Inflammatory macrophage (primary cell): ENCODE data around the gene LPAR2.
"Not testable (repeated sequence)": the region's sequence is repeated elsewhere in the genome, so short reads cannot be mapped to it uniquely, and the experiment has no call there.

ENCODE experiments used
- DNase-seq, 2 donors: peaks; one replicate each; pipeline ENCODE4 v3.0.0-alpha.2; 2020 to 2022
- total RNA-seq, 18 experiments: gene quantifications; one replicate each; lab custom pipeline; 2026; ENCODE audit warnings: mixed read lengths in 6 of 18, inconsistent platforms in 2 of 18; lab: John Stamatoyannopoulos, UW

LPAR2 gene
- 6.4 to 23.9 (median 13.4) reads per million in 18 experiments for total RNA-seq

- peak; percentile 8 to 48 for DNase-seq
Observed at GRCh38 chr19:19627621-19628500, at the start of gene LPAR2. LPAR2 (minus strand) TSS chr19:19628220; CDS start chr19:19627275, 945 bp downstream.

DNA sequence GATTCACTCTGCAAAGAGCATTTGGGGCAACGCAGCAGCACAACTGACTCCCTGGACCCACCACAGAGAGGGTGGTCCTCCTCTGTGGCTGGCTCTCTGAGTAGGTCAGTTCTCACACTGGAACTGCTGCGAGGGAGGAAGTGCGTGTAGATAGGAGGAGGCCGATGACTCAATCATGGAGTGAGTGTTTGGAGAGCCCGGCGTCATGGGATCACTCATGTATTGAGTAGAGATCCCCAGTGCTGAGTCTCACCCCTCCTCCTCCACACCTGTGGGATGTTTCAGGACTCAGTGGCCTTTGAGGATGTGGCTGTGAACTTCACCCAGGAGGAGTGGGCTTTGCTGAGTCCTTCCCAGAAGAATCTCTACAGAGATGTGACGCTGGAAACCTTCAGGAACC lies 49.6 kb upstream of the LPAR2 start:
- DNase-seq, result no peak

GRCh38 chr19:19674315-19674714 lies 46.3 kb upstream of the LPAR2 start:
- DNase-seq, result no peak

DNA sequence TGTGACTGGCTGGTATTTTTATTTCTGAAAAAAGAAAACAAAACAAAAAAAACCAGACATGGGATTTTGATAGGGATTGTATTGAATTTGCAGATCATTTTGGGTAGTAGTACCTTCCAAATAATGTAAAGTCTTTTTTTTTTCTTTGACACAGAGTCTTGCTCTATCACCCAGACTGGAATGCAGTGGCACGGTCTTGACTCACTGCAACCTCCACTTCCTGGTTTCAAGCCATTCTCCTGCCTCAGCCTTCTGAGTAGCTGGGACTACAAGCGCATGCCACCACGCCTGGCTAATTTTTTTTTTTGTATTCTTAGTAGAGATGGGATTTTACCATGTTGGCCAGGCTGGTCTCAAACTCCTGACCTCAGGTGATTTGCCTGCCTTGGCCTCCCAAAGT lies 44.8 kb upstream of the LPAR2 start:
- no peak for DNase-seq

DNA sequence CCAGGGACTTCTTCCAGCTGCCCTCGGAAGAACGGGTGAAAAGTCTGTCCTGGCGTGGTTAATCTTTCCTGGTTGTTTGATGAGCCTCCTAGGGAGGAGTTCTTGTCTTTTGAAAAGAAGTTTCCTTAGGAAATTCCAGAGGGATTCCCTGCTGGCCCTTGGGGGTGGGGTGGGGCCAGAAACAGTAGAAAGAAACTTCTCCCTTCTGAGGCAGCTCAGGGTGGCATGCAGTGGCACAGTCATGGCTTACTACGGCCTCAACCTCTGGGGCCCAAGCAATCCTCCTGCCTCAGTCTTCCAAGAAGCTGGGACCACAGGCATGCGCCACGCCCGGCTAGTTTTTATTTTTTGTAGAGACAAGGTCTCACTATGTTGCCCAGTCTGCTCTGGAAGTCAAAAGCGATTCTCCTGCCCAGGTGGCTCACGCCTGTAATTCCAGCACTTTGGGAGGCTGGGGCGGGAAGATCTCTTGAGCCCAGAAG lies 42.1 kb upstream of the LPAR2 start:
- DNase-seq, result no peak

DNA sequence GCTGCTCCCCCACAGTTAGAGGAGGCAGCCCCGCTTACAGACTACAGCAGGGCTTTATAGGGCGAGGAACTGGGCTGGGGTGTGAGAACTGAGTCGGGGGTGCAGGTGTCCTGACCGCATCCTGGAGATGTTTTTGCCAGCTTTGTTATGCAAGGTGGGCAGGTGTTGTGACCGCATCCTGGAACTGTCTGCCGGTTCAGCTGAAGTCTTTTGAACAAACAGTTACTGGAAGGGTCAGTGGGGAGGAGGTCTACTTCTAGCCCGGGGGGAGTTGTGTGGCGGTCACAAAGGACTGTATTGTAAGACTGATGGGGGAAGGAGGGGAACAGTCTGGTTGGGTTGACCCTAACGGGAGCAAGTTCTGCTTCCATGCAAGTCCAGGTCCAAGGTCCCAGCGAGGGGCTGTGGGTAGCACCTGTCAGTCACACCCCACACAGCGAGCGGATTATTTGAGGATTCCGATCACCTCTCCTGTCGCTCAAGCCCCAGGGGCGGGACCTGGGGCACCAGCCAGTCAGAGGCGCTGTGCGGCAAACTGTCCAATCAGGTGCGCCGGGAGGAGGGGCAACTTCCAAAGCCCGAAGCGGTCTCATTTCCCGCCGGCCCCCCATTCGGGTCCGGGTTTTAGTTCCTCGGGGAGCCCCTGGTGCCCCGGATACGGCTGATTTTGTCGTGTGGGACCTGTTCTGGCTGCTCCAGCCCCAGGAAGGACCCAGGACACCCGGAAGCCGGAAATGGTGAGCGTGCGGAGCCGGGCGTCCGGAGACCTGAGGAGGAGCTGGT lies 40.4 kb upstream of the LPAR2 start, which contains the start of gene ZNF101:
Gene ZNF101 (plus strand): TSS at position 610 of the 783 bp plus-strand sequence. CDS start 125 bp downstream, at position 735.
- DNase-seq, result peak; percentile 95 to 97

DNA sequence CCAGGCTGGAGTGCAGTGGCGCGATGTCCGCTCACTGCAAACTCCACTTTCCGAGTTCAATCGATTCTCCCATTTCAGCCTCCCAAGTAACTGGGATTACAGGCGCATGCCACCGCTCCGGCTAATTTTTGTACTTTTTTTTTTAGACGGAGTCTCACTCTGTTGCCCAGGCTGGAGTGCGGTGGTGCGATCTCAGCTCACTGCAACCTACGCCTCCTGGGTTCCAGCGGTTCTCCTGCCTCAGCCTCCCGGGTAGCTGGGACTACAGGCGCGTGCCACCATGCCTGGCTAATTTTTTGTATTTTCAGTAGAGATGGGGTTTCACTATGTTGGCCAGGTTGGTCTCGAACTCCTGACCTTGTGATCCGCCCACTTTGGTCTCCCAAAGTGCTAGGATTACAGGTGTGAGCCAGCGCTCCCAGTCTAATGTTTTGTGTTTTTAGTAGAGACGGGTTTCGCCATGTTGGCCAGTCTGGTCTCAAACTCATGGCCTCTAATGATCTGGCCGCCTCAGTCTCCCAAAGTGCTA lies 37.5 kb upstream of the LPAR2 start:
- not testable (repeated sequence) for DNase-seq

- DNase-seq, result peak; percentile 97 to 99
Observed at GRCh38 chr19:19663256-19664120, 35.5 kb upstream of the LPAR2 start, which contains the start of gene ATP13A1. ATP13A1 (minus strand) TSS chr19:19663676; CDS start chr19:19663666, 10 bp downstream.

DNA sequence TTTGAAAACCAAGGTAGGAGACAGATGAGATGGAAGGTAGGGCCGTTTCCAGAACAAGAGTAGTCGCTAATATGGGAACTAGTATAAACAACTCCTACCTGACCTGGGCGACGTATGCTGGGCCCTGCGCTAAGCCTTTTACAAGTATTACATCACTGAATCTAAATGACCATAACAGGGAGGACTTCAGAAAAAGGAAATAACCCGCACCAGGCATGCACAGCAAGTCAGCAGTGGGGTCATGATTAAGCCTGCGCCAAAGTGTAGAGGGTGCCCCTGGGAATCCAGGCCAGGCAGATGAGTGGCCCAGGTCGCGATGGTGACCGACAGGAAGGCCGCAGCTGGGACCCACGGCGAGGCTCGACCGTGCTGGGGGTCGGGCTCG lies 34.8 kb upstream of the LPAR2 start:
- peak; percentile 29 to 46 for DNase-seq

GRCh38 chr19:19662344-19662743 lies 34.3 kb upstream of the LPAR2 start:
- DNase-seq, result no peak

DNA sequence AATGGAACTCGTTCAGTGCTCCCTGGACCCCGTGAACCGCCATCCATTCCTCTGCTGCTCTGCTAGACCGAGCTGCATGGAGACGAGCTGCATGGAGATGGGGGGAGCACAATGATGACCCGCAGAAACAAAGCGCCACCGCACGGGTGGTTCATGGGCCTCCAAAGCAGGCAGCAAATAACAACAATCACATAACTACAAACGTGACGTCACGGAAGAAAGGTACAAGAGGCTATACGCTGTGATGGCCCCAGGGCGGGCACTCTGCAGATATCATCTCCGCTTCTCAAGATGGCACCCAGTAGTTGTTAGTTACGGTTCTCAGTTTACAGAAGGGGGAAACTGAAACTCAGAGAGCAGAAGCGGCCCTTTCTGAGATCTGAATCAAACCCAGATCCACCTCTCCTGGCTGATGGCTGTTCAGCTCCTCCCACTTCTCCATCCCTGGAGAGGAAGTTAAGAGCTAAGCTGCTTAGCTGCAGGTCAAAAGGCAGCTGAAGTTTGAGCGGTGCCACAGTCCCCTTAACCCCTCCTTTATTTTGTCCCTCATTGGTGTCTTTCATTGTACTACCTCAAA lies 33.7 kb upstream of the LPAR2 start:
- DNase-seq, result peak; percentile 74 to 76

- DNase-seq, result no peak
Observed at GRCh38 chr19:19661141-19661674, 33.2 kb upstream of the LPAR2 start.

DNA sequence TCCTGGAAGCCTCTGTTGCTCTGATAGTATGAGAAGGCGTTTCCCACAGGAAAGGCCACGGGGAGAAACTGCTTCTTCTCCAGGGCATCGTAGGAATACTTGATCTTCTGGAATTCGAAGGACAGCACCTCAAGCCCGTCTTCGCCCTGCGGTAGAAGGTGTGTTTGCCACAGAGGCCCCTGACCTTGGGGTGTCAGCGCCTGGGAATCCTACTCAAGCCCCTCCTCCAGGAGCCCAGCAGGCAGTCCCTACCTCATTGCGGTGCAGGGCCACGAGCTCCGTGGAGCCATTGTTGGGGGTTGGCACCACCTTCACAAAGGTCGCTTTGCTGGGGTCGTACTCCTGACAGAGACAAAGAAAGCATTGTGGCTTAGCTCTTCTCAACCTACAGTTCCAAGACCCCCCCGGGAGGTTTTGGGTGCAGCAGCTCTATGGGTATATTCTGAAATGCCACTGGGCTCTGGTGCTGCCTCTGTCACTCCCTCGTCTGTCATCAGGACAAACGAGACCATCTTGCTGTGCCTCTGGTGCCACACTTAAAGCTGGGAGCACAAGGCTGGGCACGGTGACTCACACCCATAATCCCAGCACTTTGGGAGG lies 31.7 kb upstream of the LPAR2 start:
- peak in 1 of 2 donors; percentile 16 for DNase-seq

GRCh38 chr19:19657397-19657783 lies 29.4 kb upstream of the LPAR2 start:
- no peak for DNase-seq

DNA sequence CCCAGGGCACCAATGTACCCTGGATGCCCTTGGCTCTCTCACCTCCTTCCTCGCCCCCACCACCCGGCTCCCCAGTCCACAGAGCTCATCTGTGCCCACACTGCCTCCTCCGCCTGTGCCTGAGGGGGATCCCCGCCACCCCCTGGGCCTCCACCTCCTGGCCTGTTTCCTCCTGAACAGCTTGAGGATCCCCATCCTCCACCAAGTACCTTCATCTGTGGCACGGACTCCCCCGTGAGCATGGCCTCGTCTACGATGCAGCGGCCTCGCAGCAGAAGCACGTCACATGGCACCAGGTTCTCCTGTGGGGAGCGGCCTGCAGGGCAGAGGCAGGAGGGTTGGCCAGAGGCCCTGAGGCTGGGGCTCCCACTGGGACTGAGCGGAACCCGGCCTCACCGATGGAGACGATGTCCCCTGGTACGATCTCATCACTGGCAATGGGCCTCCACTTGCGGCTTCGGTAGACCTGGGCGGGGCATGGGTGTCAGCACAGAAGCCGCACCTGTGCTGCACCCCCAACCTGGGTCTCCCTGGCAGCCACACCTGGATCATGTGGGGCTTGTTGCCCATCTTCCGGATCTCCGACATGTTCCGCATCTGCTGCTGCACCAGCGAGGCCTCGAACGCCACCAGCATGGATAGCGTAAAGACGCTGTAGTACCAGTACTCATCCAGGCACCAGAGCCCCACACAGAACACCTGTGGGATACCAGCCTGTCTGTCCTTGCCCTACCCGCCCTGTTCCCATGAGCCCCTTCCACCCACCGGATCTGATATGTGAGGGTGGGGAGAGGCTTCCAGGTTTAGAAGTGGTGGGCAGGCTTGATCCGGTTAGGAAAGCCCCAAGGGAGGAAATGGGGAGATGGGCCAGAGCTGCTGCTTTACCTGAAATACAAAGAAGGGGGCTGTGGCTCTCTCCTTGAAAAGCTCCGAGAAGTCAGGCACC lies 28.7 kb upstream of the LPAR2 start:
- DNase-seq, result no peak

- no peak for DNase-seq
Observed at GRCh38 chr19:19655641-19656343, 27.8 kb upstream of the LPAR2 start.

- no peak for DNase-seq
Observed at GRCh38 chr19:19655051-19655594, 27.1 kb upstream of the LPAR2 start.

- DNase-seq, result no peak
Observed at GRCh38 chr19:19654441-19654840, 26.4 kb upstream of the LPAR2 start.
